ENCODE measurements around the gene PNISR. TPM values are rescaled to one million over a fixed set of nuclear protein-coding genes. Genes with fewer than 3 reads are reported as not detected.

PNISR gene
- total RNA-seq, 3 donors from 2014 or later: 77.4 to 121 (median 105) TPM

DNA sequence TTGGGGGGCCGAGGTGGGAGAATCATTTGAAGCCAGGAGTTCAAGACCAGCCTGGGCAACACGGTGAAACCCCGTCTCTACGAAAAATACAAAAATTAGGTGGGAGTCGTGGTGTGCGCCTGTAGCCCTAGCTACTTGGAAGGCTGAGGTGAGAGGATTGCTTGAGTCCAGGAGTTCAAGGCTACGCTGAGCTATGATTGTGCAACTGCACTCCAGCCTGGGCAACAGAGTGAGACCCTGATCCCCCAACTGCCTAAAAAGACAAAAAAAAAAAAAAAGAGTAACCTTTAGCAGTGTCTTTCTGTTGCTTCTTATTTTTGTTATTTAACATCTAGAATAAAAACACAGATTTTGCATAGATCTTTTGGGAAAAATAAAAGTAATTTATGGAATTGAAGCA, 18.0 kb downstream of the PNISR start:
- intact Hi-C loops (cut with DNase I, micrococcal nuclease): no loop called here
- Histone ChIP-seq H3K36me3 (ENCODE audit: low read depth) (peaks cover 13% of the 10 kb centered on the region), H3K9me3 (no peaks in the 10 kb centered on the region), H3K4me1 (ENCODE audit: low read depth) (no peaks in the 10 kb centered on the region), H3K4me3 (no peak overlapping the region)
- DNase-seq: no peak
- TF ChIP-seq, protein P1, sequence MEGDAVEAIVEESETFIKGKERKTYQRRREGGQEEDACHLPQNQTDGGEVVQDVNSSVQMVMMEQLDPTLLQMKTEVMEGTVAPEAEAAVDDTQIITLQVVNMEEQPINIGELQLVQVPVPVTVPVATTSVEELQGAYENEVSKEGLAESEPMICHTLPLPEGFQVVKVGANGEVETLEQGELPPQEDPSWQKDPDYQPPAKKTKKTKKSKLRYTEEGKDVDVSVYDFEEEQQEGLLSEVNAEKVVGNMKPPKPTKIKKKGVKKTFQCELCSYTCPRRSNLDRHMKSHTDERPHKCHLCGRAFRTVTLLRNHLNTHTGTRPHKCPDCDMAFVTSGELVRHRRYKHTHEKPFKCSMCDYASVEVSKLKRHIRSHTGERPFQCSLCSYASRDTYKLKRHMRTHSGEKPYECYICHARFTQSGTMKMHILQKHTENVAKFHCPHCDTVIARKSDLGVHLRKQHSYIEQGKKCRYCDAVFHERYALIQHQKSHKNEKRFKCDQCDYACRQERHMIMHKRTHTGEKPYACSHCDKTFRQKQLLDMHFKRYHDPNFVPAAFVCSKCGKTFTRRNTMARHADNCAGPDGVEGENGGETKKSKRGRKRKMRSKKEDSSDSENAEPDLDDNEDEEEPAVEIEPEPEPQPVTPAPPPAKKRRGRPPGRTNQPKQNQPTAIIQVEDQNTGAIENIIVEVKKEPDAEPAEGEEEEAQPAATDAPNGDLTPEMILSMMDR (IDR thresholded peaks at IDR 0.05): no peak
- ATAC-seq: no peak

DNA sequence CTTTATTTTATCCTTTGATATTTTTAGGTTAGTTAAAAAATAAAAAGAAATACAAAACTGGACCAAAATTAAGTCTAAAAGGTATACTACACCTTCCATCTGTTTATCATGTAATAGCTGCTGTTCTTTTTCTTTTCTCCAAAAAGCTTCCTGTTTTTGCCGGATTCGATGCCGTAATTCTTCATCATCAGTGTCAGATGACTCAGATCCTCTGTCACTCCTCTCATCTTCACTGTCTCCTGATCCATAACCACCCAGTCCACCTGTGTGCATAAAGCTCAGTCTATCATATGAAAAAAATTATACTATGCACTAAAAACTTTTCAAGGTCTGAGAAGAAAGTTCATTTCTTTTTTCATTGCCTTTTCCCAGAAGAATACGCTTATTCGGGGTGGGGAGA, 22.7 kb downstream of the PNISR start:
- Histone ChIP-seq H3K4me3 (no peak overlapping the region), H3K4me1 (ENCODE audit: low read depth) (no peaks in the 10 kb centered on the region), H3K9me3 (no peaks in the 10 kb centered on the region), H3K36me3 (ENCODE audit: low read depth) (peaks cover 15% of the 10 kb centered on the region)
- ATAC-seq: no peak
- DNase-seq: no peak
- intact Hi-C loops (cut with DNase I, micrococcal nuclease): no loop called here
- TF ChIP-seq, protein P1 (IDR thresholded peaks at IDR 0.05): no peak

DNA sequence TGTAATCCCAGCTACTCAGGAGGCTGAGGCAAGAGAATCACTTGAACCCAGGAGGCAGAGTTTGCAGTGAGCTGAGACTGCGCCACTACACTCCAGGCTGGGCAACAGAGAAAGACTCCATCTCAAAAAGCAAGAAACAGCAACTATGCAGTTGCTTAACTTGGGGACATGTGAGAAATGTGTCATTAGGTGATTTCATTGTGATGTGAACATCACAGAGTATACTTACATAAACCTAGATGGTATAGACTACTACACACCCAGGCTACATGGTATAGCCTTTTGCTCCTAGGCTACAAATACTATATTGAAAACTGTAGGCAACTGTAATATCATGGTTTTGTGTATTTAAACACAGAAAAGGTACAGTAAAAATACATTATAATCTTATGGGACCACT, 27.8 kb downstream of the PNISR start:
- DNase-seq: no peak
- TF ChIP-seq, protein P1 (IDR thresholded peaks at IDR 0.05): no peak
- no peaks in the 10 kb centered on the region for H3K9me3 ChIP-seq
- ATAC-seq: no peak
- H3K4me3 ChIP-seq: no peak overlapping the region
- peaks cover 5% of the 10 kb centered on the region for H3K36me3 ChIP-seq (ENCODE audit: low read depth)
- H3K4me1 ChIP-seq (ENCODE audit: low read depth): no peaks in the 10 kb centered on the region
- intact Hi-C loops (cut with DNase I, micrococcal nuclease): no loop called here

DNA sequence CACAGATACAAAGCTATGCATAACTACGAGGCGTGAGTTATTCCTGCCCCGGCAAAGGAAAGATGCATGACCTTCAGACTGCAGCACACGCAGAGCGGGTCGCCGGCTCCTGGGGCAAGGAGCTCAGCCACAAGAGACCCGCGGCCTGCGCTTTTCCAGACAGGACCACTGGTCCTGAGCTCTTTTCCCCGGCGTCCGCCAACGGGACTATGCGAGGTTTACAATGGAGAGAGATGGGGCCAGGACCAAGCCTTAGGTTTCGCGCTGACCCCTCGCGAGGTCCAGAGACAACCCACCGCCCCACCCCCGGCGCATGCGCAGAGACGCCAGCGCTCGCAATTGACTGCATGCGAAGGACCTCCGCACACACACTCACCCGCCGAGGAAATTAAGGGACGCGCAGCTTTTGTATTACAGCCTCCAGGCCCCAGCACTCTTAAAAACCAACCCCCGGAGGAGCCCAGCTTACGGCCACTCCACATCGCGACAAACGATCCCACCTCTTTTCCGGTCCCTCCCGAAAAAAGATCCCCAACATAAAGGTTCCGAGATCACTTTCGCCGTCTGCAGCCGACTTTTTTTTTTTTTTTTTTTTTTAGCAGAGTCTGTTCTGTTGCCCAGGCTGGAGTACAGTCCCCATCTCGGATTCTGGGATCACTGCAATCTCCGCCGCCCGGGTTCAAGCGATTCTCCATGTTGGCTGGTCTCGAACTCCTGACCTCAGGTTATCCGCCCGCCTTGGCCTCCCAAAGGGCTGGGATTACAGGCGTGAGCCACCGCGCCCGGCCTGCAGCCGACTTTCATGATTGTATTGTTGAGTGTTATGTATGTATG, 31.2 kb downstream of the PNISR start, which contains the start of gene COQ3:
COQ3 (minus strand) TSS at position 498 of the 834 bp plus-strand sequence; CDS start at position 482, 16 bp downstream.
- TF ChIP-seq, protein P1 (IDR thresholded peaks at IDR 0.05): no peak
- intact Hi-C loops (cut with DNase I, micrococcal nuclease): no loop called here

DNA sequence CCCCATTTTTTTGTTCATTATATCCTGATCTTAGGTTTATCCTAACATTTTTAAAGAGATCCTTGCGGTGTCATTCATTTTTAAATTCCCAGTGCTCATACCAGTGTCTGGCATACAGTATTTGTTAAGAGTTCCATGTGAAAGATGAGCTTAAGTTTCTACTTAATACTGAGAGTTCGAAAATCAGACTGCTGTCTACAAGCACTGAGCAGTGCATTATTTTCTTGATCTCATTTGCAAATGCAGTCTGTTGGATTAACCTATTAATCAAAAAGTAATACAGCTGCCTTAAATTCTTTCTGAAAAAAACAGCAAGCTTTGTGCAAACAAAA, 31.8 kb downstream of the PNISR start:
- intact Hi-C loops (cut with DNase I, micrococcal nuclease): no loop called here
- DNase-seq: no peak
- no peak for ATAC-seq
- Histone ChIP-seq H3K4me1 (ENCODE audit: low read depth) (no peaks in the 10 kb centered on the region), H3K4me3 (peak overlapping the region; percentile 54), H3K9me3 (no peaks in the 10 kb centered on the region), H3K36me3 (ENCODE audit: low read depth) (no peaks in the 10 kb centered on the region)
- TF ChIP-seq, protein P1 (IDR thresholded peaks at IDR 0.05): no peak

More for the DNA sequence above, 31.2 kb downstream of the PNISR start, which contains the start of gene COQ3:
- H3K4me1 ChIP-seq (ENCODE audit: low read depth): no peaks in the 10 kb centered on the region
- peak within 1 kb of the TSS; percentile 54 for H3K4me3 ChIP-seq
- H3K36me3 ChIP-seq (ENCODE audit: low read depth): no peaks in the 10 kb centered on the region
- peak; percentile 70 to 83 (median 76) for DNase-seq
- no peaks in the 10 kb centered on the region for H3K9me3 ChIP-seq
- ATAC-seq: peak; percentile 83

Data from mucosa of descending colon (tissue), 3 donors.